GM15510 (cell line): ENCODE measurements around the gene PCSK2.

Source experiments
- POLR2A ChIP-seq: IDR thresholded peaks from 3 replicates; pipeline ENCODE4 v1.6.1; 2011; ENCODE audit warnings: borderline replicate concordance; ENCODE audit not compliant: insufficient read length; ENCODE audit errors: extremely low read depth

The PCSK2 gene

DNA sequence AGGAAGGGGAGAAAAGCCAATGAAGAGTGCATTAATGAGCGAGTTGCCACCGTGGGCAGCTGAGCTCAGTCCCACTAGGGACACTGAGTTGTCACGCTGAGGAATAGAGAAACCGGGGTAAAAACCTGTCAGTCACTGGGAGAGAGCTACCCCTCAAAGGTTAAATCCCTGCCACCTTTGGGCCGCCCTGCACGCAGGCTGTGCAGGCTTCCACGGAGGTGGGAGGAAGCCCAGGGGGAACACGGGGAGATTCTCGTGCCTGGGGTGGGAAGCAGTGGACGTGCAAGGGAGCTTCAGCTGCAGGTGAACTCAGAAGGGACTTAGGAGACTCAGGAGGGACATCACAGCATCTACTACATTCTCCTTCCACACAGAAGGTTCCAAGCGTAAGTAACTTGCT is 253.9 kb downstream of the PCSK2 start:
- no peak for TF ChIP-seq POLR2A

DNA sequence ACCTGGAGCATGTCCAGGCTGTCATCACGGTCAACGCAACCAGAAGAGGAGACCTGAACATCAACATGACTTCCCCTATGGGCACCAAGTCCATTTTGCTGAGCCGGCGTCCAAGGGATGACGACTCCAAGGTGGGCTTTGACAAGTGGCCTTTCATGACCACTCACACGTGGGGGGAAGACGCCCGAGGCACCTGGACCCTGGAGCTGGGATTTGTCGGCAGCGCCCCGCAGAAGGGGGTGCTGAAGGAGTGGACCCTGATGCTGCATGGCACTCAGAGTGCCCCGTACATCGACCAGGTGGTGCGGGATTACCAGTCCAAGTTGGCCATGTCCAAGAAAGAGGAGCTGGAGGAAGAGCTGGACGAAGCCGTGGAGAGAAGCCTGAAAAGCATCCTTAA is 254.8 kb downstream of the PCSK2 start:
- no peak for TF ChIP-seq POLR2A

DNA sequence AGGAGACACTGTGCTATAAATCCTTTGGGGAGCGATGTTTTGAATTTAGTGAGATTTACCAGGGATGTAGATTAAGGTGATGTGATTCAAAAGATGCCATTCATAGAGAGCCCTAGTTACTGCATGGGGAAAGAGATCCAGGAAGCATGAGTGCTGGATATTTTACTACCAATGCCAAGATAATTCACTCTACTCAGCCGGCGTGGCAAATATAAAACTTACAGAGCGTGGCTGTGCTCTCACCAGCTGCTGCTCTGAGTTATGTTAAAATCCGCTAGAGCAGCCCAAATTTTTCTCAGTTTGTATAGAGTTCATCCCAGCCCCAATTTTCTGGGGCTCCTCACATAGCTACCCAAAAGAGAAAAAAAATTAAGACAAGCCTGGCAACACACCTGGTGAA is 255.7 kb downstream of the PCSK2 start:
- no peak for TF ChIP-seq POLR2A

DNA sequence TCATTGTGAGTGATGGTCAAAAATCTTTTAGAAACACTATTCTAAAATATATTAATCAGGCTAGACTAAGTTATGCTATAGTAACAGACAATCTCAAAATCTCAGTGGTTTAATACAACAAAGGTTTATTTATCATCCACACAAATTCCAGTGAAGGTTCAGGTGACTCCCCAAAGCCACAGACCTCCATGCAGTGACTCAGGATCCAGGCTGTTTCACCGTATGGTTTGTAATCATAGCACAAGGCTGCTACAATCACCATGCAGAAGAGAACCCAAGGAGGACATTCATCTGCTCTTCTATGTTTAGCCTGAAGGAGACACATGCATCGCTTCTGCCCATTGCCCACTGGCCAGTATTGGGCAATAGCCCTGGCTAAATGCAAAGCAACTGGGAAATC is 258.2 kb downstream of the PCSK2 start:
- no peak for TF ChIP-seq POLR2A

DNA sequence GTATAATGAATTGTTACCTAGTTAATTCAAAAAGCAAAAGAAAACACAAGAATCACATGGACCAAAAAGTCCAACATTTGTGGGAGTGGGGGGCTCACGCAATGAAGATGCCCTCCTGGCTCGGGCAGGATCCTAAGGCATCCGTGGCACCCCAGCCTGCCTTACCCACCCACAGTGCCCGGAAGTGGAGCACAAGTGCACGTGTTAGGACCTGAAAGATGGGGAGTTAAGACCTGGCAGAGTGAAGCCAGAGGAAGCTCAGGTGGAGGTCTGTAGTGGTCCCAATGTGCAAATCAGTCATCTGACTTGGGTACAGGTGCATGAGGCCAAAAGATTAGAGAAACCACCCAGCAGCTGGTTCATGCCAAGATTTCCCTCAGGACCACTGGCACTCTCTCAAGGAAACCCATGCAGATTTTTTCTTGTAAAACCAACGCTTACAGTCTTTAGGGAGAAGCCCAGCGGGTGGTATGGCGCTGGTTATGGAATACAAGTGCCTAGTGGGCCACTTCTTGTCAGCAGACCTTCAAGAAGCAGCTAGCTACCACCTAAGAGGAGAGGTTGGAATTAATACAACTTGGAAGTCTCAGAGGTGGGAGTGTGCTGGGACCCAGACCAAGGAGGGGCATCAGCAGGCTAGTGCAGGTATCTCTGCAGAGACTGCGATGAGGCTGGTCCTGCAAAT is 262.2 kb downstream of the PCSK2 start:
- TF ChIP-seq POLR2A, result no peak

DNA sequence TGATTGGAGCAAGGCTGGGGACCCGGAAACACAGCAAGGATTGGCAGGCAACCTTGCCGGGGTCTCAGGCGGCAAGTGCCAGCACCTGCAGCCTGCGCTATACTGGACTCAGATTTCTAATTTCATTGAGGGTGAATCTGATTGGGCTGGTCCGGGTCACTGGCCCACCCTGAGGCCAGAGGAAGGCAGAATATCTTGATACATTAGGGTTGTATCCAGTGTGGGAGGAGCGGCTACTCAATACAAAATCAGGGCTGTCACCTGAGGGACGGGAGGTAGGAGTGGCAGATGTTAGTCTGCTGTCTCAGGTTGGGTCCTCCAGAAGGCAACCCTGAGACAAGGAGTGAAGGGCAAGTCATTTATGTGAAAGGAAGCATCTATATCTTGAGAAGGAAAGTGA is 263.7 kb downstream of the PCSK2 start:
- TF ChIP-seq POLR2A, result no peak

DNA sequence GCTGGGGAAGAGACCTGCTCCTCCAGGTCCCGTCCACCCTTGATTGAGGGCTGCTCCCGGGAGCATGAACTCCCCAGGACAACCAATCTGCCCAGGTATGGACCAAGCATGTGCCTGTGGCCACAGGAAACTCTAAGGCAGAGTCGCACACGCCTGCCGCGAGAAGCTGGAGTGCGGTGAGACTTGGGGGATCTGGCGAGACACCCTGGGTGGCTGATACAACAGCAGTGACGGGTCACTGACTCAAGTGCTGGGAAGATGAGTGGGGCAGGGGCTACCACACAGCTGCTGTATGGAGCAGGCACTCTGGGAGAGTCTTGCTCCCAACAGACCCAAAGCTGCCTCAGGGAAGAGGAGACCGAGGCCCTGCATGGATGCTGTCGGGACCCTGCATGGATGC is 264.2 kb downstream of the PCSK2 start:
- TF ChIP-seq POLR2A, result no peak

DNA sequence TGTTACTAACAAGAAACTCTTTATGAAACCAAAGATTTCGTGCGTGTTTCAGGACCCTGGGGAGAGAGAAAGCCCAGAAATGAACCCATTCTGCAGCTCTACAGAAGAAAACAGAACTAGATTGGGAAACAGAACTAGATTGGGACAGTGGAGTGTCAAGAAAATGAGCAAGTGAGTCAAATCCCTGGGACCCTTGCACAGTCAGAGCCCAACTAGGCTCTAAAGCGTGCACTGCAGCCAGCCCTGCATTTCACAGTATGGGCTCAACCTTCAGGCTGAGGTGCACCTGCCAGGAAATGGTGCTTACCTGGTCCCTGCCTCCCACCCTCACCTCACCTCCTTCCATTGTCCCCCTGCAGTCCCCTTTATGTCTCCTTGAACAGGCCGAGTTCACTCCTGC is 264.6 kb downstream of the PCSK2 start:
- no peak for TF ChIP-seq POLR2A

DNA sequence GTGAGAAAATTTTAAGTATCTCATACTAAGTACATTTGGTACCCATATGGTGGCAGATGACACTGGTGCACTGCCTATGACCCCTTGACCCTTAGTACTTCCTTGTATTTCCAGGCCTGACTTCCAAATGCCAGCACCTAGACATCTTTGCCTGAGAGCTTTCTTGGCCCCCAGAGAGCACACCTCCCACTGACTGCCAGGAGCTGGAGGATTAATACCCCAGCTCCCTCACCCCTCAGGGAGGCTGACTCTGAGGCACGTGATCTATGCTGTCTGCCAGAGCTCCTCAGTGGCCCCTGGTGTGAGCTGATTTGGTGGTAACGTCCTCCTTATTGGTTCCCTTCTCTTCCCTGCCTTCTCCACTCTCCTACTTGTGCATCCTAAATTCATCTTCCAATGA is 266.3 kb downstream of the PCSK2 start:
- TF ChIP-seq POLR2A, result no peak

DNA sequence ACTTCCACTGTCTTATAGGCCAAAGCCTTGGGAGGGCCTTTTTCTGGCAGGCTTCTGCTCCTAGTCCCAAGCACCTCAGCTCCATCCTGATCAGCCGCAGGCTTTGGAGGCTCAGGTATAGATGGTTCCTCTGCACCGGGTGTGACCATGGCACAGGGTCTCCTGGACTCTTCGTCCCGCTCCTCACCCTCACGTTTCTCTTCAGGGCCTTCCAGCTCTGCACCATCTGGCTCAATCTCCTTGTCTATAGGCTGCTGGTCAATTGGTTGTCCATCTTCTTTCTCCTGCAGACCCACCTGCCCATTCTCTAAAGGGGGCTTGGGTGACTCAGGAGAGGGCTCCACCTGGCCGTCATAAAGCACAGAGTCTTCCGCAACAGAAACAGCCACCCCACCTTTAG is 267.4 kb downstream of the PCSK2 start:
- TF ChIP-seq POLR2A, result no peak

DNA sequence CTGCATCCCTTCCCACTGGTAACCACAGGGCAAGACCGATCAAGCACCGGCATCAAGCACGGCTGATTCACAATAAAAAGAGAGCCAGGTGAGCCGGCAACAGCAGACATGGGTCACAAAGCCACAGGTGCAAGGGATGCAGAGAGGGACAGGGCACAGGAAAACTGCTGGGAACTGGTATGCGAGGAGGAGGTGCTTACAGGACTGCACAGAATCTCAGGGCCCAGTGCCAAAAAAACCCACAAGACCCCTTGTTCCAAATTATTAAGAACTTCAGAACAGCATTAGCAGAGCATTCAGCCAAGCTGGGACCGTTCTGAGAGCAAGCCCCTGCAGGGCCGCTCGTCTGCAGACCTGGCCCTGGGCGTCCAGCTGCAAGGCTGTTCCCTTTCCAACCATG is 269.0 kb downstream of the PCSK2 start:
- no peak for TF ChIP-seq POLR2A

DNA sequence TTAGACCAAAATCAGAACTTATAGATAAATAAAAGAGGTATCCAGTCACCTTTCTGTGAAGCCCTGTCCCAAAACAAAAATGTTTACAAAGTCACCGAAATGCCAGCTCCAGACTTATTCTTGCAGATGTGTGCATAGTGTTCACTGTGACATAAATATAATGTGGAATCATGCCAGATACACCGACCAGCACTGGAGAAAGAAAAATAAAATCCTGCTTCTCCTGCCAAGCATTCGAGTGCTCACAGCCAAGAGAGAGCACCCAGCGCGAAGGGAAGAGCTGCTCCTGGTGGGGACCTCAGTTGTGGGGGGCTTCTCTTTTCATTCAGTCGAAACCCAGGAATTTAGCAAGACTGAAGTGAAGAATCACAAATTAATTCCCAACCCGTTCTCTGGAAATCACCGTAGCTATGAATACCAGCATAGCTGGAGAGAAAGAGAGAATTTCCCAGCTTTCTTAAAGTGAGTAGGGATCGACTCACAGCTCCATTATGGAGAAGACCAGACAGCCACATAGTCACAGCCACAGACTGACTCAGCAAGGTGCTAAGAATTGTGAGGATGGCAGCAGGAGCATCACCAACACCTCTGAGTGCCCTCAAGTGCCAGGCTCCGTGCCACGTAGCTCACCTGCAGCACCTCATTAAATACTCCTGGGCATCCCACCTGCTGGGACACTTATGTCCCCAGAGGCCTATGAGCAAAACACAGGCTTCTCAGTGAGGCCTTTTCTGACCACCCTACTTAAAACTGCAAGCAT is 271.2 kb downstream of the PCSK2 start:
- TF ChIP-seq POLR2A, result no peak

DNA sequence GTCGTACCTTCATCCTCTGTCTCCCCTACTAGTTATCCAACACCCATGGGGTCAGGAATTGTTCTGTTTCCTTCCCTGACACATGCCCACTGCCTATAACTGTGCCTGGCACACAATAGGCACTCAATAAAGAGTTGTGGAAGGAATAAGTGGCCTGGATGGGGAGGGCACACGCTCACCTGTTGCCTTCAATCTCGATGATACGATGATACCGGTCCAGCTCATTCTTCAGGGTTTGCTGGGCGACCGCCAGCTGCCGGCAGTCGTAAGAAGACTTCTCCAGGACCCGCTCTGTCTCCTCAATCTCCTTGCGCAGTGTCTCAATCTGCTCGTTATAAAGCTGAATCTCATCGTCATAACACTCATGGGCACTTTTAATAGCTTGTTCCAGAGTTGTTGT is 271.8 kb downstream of the PCSK2 start:
- TF ChIP-seq POLR2A, result no peak

DNA sequence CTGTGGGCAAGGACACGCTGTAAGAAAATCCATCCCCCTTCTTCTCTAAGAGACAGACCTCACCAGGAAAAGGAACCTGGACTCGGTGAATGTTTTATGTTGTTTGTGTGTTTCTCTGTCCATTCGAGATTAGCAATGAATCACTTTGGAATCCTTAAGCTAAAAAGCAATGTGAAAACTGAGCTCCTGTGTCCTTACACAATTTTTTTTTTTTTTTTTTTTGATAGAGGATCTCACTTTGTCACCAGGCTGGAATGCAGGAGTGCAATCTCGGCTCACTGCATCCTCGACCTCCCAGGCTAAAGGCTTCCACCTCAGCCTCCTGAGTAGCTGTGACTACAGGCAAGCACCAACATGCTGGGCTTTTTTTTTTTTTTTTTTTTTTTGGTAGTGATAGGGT is 272.2 kb downstream of the PCSK2 start:
- no peak for TF ChIP-seq POLR2A

DNA sequence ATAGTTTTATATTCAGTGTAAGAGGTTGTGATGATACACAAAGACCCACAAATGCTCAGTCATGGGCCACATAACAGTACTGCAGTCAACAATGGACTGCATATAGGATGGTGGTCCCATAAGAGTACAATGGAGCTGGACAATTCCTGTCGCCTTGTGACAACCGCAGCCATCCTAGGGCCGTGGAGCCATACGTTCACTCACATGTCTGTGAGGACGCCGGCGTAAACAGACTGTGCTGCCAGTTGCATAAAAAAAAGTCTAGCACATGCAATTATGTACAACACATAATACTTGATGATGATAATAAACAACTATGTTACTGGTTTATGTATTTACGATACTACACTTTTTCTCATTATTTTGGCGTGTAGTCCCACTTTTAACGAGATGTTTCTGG is 273.4 kb downstream of the PCSK2 start:
- TF ChIP-seq POLR2A, result no peak

DNA sequence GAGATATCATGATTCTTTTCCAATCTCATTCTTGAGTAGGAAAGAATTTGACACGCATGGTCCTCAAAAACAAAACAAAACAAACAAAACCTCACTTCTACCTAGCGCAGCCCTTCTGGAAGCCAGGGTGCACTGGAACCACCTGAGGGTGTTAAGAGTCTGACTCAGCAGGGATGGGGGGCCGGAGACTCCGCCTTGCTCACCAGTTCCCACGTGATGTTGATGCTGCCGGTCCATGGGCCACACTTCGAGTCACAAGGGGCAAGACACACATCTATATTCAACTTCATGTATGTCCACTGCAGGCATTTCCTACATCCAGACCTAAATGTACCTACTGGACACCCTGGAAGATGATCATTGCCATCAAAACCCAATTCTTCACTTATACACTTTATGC is 274.0 kb downstream of the PCSK2 start:
- TF ChIP-seq POLR2A, result no peak
